Astrocyte of the spinal cord (primary cell): Measurements from ENCODE around the gene SUSD2.
A peak's percentile ranks its signal among the peaks of the same experiment; 100 is the strongest.

Experiments
- DNase-seq: peaks from one replicate; pipeline ENCODE4 v3.0.0; 2011; ENCODE audit warnings: low read depth, low spot score
- H3K4me3 ChIP-seq: 2 replicates; pipeline ENCODE4 v1.5.1; 2011; ENCODE audit warnings: low read depth, mild to moderate bottlenecking, low read length, moderate library complexity
- in situ Hi-C: cut with HindIII; loops from 2 replicates; pipeline ENCODE4 v1.10.0; 2017; ENCODE audit warnings: low sequenced_read_pairs
- TF ChIP-seq, protein P1 (sequence below): IDR thresholded peaks from 2 replicates; pipeline ENCODE4 v1.5.1; 2012; ENCODE audit warnings: low read depth, mild to moderate bottlenecking, low read length, inconsistent platforms

The SUSD2 gene

DNA sequence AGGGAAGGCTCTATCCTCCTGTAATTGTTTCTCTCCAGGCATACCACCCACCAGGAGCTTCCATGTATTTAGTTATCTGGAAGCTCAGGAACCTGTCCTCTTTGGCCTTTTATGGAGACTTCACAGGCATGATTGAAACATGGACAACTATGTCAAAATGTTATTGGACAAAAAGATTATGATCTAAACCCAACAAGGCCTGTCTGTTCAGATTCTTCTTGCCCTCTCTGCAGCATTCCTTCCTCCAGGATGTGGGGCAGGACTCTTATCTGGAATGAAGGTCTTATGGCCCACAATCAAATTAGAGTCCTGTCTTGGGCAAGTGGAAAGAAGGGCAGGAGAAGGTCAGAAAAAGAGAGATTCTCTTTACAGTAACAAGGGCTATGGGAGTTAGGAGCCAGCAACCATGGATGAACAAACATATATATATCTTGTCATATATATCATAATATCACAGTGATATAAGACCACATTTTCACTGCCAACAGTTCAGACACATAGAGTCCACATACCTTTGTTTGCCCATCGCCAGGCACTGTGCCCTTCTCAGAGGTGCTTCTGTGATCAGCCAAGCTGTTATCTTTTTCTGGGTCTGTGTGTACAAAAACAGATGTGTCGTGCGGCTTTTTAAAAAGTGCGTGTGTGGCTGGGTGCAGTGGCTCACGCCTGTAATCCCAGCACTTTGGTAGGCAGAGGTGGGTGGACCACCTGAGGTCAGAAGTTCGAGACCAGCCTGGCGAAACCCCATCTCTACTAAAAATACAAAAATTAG lies 42.5 kb upstream of the SUSD2 start:
- TF ChIP-seq, protein P1, sequence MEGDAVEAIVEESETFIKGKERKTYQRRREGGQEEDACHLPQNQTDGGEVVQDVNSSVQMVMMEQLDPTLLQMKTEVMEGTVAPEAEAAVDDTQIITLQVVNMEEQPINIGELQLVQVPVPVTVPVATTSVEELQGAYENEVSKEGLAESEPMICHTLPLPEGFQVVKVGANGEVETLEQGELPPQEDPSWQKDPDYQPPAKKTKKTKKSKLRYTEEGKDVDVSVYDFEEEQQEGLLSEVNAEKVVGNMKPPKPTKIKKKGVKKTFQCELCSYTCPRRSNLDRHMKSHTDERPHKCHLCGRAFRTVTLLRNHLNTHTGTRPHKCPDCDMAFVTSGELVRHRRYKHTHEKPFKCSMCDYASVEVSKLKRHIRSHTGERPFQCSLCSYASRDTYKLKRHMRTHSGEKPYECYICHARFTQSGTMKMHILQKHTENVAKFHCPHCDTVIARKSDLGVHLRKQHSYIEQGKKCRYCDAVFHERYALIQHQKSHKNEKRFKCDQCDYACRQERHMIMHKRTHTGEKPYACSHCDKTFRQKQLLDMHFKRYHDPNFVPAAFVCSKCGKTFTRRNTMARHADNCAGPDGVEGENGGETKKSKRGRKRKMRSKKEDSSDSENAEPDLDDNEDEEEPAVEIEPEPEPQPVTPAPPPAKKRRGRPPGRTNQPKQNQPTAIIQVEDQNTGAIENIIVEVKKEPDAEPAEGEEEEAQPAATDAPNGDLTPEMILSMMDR = no peak
- no peak for DNase-seq
- H3K4me3 ChIP-seq = no peak overlapping the region
- in situ Hi-C loops = no loop called here

DNA sequence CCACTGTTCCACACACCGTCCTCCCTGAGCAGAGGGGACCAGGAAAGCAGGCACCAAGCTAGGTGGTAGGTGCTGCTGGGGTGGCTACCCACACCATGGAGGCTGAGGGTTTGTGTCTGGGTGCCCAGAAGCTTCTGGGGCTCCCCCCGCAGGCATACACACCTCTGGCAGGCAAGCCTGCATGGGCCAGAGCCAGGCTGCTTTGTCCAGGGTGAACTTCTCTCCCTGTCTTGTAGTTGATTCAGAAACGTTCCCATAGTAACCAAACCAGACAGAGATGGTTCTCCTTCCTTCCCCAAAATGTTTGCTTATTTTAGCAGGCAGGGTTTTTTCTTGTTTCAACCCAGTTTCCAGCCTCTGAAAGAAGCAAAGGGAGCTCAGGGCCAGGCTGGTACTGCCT lies 40.9 kb upstream of the SUSD2 start:
- in situ Hi-C loops = no loop called here
- DNase-seq = no peak
- TF ChIP-seq, protein P1 = no peak
- no peak overlapping the region for H3K4me3 ChIP-seq

DNA sequence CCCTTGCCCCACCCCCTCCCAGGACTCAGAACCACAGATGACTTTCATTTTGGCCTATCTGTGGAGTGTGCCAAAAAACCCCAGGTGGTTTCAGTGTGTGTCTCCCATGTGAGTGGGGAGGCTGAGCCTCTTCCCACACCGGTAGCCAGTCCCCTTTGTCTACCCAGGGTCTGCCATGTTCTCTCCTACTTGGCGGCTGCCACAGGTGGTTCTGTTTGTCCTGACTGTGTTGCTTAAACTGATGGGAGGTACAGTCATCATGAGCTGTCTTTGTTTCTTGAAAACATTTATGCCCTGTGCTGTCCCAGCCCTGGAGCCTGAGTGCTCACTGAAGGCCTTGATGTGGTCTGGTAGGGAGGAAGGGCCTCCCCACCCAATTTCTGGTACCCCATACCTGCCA lies 39.7 kb upstream of the SUSD2 start:
- TF ChIP-seq, protein P1 = no peak
- H3K4me3 ChIP-seq = no peak overlapping the region
- in situ Hi-C loops = no loop called here
- peak; percentile 9 for DNase-seq

DNA sequence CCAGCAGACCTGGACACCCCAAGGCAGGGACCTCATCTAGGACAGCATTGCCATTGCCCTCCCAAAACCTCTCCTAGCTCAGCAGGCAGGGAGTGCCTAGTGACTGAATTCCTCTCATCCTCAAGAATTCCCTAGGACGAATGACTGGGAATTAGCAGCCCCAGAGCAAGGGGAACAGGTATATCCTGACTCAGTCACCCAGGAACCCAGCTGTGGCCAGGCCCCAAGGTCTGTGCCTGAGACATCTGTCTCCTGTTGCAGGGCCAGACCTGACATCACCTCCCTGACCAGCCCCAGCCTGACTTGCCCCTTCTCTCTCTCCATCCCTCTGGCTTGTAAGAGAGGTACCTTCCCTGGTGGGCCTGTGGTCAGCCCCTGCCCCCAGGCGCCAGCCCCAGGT lies 39.0 kb upstream of the SUSD2 start:
- DNase-seq = no peak
- in situ Hi-C loops = no loop called here
- TF ChIP-seq, protein P1 = no peak

DNA sequence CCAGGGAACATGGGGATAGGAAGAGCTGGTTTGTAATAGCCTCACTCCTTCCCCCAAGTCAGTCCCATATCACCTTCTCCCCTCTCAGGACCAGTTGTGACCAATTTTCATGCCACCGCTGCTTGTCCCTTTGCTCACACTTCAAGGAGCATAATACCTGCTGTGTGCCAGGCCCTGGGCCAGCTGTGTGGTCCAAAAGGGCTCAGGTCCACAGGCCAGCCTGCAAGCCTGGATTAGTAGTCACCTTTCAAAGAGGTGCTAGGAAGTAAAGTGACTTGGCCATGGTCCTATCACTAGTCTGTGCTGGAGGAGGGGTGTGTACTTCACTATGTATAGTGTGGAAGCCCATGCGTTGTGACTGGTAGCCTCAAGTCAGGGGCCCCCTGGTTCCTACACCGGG lies 38.5 kb upstream of the SUSD2 start:
- in situ Hi-C loops = no loop called here

More for the DNA sequence above, 39.0 kb upstream of the SUSD2 start:
- no peak overlapping the region for H3K4me3 ChIP-seq

DNA sequence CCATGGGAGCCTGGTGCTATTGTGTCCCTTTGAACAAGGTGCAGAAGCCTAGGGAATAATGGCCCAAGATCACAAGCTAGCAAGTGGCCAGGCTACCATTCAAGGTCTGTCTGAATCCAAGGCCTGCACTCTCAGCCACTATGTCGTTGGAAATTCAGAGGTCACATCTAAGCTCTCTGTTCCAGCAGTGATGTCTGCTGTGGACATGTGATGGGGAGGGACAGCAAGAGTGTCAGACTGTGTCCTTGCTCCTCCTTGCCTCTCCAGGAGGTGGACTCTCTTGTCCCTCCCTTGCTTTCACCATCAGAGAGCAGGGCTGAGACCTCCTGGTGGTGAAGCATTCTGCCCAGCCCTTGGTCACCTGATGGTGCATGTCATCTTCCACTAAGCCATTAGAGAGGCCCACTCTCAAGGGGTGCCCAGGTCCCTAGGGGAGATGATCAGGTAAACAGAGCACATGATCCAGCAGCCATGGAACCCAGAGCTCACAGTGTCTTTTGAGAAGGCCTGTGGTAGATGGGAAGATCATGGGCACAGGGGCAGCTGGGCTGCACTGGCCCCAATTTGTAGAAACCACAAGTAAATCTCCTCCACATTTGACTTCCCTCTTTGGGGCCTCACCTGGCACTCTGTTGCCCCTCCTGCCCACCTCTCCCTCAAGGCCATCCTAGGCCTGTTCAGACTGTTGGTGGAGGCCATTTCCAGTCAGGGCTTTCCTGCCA lies 37.1 kb upstream of the SUSD2 start:
- DNase-seq = no peak
- in situ Hi-C loops = no loop called here

More for the DNA sequence above, 38.5 kb upstream of the SUSD2 start:
- H3K4me3 ChIP-seq = no peak overlapping the region
- DNase-seq = no peak
- TF ChIP-seq, protein P1 = no peak

More for the DNA sequence above, 37.1 kb upstream of the SUSD2 start:
- TF ChIP-seq, protein P1 = no peak
- no peak overlapping the region for H3K4me3 ChIP-seq
